Neural progenitor cell (in vitro differentiated cells): ENCODE results near the gene NAB2.
"Not testable (repeated sequence)": the region's sequence is repeated elsewhere in the genome, so short reads cannot be mapped to it uniquely, and the experiment has no call there.

ENCODE experiments used
- CTCF ChIP-seq: fragments of 200-600 bp; sonication (generic); IDR thresholded peaks from 2 replicates; pipeline ENCODE4 v1.5.1; 2017; ENCODE audit warnings: antibody characterized with exemption, mild to moderate bottlenecking
- EZH2 ChIP-seq: fragments of 200-600 bp; sonication (generic); IDR thresholded peaks from 2 replicates; pipeline ENCODE4 v1.6.1; 2017; ENCODE audit warnings: antibody characterized with exemption, mild to moderate bottlenecking, moderate library complexity
- EZH2phosphoT487 ChIP-seq: fragments of 200-600 bp; sonication (generic); IDR thresholded peaks from 2 replicates; pipeline ENCODE4 v1.6.1; 2017; ENCODE audit warnings: antibody characterized with exemption

GRCh38 chr12:57120718-57121117 lies 31.8 kb downstream of the NAB2 start:
- TF ChIP-seq CTCF, EZH2phosphoT487, EZH2: not testable (repeated sequence)
